Measurements from ENCODE around the gene TMEM258. TPM values are rescaled to one million over a fixed set of nuclear protein-coding genes. Genes with fewer than 3 reads are reported as not detected.

The TMEM258 gene
- total RNA-seq, 1 experiment from 2014 or later, result 201 TPM

DNA sequence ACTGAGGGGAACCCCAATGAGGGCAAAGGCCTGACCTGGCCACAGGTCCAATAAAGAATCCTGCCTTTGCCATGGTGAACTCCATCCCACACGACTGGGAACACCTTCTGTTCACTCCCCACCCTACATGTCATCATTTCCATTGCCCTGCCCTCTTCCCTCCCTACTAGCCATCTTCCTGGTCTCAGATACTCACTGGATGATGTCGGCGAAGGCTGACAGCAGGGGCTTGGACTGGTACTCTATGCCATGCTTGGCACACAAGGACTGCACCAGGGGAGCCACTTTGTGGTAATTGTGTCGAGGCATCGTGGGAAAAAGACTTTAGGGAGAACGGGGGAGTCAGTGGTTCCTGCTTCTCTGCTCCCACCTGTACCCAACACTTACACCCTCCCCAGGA, 10.2 kb upstream of the TMEM258 start:
- no peak overlapping the region for H3K9ac ChIP-seq (ENCODE audit: extremely low read depth, insufficient read length, low read length)
- Mint-ChIP-seq H3K9me3 (no peaks in the 10 kb centered on the region; a peak in 1 of 5 replicates), H3K36me3 (ENCODE audit: insufficient read depth in 1 of 3, low read depth in 3 of 3) (peaks cover 34 to 82% (median 76%) of the 10 kb centered on the region in 3 experiments; a peak in 6 of 7 replicates), H3K27ac (no peak overlapping the region), H3K4me3 (no peak overlapping the region), H3K27me3 (ENCODE audit: low read depth) (no peaks in the 10 kb centered on the region), H3K4me1 (peaks cover 4% of the 10 kb centered on the region in 2 experiments; a peak in 1 of 4 replicates)
- H3K27ac ChIP-seq (ENCODE audit: insufficient read length, low read depth, low read length), result no peak overlapping the region
- H4K5ac ChIP-seq (ENCODE audit: insufficient read length, low read depth, low read length), result no peak overlapping the region
- no peaks in the 10 kb centered on the region for H3K79me1 ChIP-seq (ENCODE audit: insufficient read depth, low read depth, low read length, poor library complexity, severe bottlenecking)
- H2AFZ ChIP-seq (ENCODE audit: low read length), result no peak overlapping the region
- TF ChIP-seq CTCF (conservative IDR thresholded peaks at IDR 0.05), result no peak
- H3K23me2 ChIP-seq (ENCODE audit: insufficient read length, low read depth, low read length, poor library complexity, severe bottlenecking), result no peaks in the 10 kb centered on the region
- H3T11ph ChIP-seq (ENCODE audit: low read length), result no peak overlapping the region
- H3K14ac ChIP-seq (ENCODE audit: insufficient read depth, low read length), result no peak overlapping the region
- no peak overlapping the region for H3K4me2 ChIP-seq (ENCODE audit: insufficient read depth, insufficient read length, low read length)
- no peak overlapping the region for H2AK5ac ChIP-seq (ENCODE audit: insufficient read length, low read length)
- H3K27me3 ChIP-seq (ENCODE audit: insufficient read depth, low read length), result no peaks in the 10 kb centered on the region
- no peak overlapping the region for H3K56ac ChIP-seq (ENCODE audit: insufficient read length, low read depth, low read length)
- H2BK15ac ChIP-seq (ENCODE audit: low read depth, low read length), result no peak overlapping the region
- no peaks in the 10 kb centered on the region for H3K9me3 ChIP-seq (ENCODE audit: control insufficient read depth, low read depth, low read length)
- no peak overlapping the region for H2BK12ac ChIP-seq (ENCODE audit: insufficient read length, low read depth, low read length)
- no peak for DNase-seq
- no peak overlapping the region for H4K91ac ChIP-seq (ENCODE audit: insufficient read length, low read depth, low read length)
- WGBS (ENCODE audit: extremely low coverage, insufficient read length, low lambda C conversion rate), result no CpG with 5 or more reads among the region's 6 CpGs
- no peak overlapping the region for H3K4ac ChIP-seq (ENCODE audit: low read depth, low read length)
- no peaks in the 10 kb centered on the region for H4K20me1 ChIP-seq (ENCODE audit: control insufficient read depth, insufficient read depth, insufficient read length)
- no peaks in the 10 kb centered on the region for H3K79me2 ChIP-seq (ENCODE audit: insufficient read depth, low read length)
- H2BK20ac ChIP-seq (ENCODE audit: low read depth, low read length, poor library complexity, severe bottlenecking), result no peak overlapping the region
- H3K23ac ChIP-seq (ENCODE audit: insufficient read length, low read depth, low read length), result no peak overlapping the region
- no peak overlapping the region for H2BK120ac ChIP-seq (ENCODE audit: low read depth, low read length, poor library complexity, severe bottlenecking)
- no peaks in the 10 kb centered on the region for H3K4me1 ChIP-seq (ENCODE audit: insufficient read depth, low read length)
- H3K18ac ChIP-seq (ENCODE audit: insufficient read length, low read depth, low read length), result no peak overlapping the region
- H4K8ac ChIP-seq (replicated peaks; ENCODE audit: insufficient read length, low read depth, low read length), result no peak overlapping the region
- no peak overlapping the region for H2BK5ac ChIP-seq (ENCODE audit: insufficient read length, low read length)
